Astrocyte (in vitro differentiated cells and primary cell): ENCODE data around the gene FAM131A.

Source experiments
- CTCF ChIP-seq: IDR thresholded peaks from 2 replicates; pipeline ENCODE4 v1.5.1; 2011; ENCODE audit warnings: low read depth, mild to moderate bottlenecking, inconsistent platforms, low read length, moderate library complexity; ENCODE audit not compliant: insufficient read depth
- EZH2 ChIP-seq: IDR thresholded peaks from 2 replicates; pipeline ENCODE4 v1.6.1; 2012; ENCODE audit warnings: mild to moderate bottlenecking, low read length, inconsistent platforms; ENCODE audit not compliant: insufficient read depth

GRCh38 chr3:184348057-184348382 lies 10.6 kb downstream of the FAM131A start:
- TF ChIP-seq CTCF, result no peak
- TF ChIP-seq EZH2, result no peak
